Right kidney (tissue), 1 donor: ENCODE results near the gene FAM193B.

Experiments used
- DNase-seq: peaks from one replicate; pipeline ENCODE4 v3.0.0-alpha.2; 2016

The FAM193B gene

DNA sequence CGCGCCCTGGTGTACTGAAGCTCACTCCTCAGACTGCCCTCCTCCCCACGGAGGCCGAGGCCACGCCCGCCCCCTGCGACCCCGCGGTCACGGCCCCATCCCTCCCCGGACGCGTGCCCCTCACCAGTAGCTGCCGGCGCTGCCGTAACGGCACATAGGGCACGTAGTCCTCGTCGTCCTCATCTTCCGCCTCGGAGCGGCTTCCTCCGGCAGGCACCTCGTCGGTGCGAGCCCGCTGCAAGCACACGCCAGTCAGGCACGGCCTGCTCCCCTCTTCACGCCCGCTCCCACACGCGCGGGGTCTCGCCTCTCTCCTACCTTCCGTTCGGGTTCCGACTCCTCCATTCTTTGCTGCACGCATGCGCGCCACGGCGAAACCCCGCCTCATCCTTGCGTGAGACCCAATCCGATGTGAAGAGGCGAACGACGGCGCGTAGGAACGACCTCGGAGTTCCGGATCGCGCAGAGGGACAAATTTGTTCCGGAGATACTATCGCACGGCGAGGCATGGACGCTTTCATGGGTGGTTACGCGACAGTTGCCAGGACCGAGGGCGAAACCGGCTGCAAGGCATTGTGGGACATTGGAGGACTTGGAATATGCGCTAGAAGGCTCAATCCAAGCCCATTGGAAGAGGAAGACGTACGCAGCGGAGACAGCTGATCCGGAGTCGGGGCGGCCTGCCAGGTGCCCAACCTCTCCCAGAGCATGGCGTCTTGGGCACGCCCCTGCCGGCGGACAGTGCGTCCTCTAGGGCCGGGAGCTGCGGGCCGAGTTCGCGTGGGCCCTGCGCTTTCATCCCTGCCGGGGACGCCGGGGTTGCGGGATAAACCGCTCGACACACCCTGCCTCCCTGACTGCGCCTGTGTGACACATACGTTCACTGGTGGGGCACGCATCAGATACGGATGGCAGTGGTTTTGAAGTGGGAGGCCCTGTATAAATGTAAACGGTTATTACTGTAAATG, 37.5 kb downstream of the FAM193B start, which contains the start of gene DDX41:
TSS of gene DDX41 (minus strand) at position 361 of the 968 bp plus-strand sequence. CDS start at position 345, 16 bp downstream.
- peak; percentile 90 for DNase-seq

DNA sequence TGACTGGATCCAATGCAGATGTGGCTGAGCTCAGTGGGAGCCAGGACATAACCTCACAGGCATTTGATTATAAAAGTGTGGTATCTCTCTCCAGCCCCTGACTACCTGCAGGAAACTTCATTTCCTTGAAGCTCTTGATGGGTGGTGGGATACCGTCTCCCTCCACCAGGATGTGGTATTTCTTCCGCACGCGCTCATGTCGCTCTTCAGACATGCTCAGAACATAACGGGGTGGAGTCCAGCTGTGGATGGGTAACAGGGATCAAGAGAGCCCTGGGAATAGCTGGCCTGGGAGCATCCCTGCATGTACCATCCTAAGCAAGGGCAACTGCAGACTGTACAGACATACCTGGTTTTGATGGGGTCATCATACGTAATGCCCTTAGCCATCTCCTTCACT, 38.8 kb downstream of the FAM193B start:
- DNase-seq, result no peak

DNA sequence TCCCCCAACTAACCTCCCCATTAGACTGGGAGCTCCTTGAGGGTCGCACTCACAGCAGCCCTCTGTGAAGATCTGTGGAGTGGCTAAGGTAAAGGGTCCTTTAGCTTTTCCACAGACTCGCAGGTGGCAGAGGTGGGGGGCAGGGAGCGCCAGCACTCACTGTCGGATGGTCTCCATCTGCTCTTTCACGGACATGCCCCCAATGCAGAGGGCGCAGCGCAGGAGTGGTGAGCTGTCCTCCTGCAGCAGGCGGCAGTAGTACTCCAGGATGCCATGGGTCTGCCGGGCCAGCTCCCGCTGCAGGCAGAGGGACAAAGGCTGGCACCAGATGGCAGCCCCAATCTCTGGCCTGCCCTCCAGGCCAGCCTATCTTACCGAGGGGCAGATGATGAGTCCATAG, 39.8 kb downstream of the FAM193B start:
- no peak for DNase-seq

DNA sequence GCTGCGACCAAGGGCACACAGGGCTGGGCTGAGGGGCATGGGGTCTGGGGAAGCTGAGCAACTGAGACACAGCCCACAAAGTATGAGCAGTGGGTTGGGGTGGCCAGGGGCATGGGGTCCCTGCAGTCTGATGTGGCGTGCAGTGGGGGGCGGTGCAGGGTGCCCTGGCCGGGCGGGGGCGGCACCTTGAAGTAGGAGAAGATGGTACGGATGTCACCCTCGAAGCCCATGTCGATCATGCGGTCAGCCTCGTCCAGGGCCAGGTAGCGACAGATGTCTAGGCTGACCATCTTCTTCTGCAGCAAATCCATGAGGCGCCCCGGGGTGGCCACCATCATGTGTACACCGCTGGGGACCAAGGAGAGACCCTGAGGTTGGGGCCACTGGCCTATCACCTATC, 40.9 kb downstream of the FAM193B start:
- DNase-seq, result no peak

DNA sequence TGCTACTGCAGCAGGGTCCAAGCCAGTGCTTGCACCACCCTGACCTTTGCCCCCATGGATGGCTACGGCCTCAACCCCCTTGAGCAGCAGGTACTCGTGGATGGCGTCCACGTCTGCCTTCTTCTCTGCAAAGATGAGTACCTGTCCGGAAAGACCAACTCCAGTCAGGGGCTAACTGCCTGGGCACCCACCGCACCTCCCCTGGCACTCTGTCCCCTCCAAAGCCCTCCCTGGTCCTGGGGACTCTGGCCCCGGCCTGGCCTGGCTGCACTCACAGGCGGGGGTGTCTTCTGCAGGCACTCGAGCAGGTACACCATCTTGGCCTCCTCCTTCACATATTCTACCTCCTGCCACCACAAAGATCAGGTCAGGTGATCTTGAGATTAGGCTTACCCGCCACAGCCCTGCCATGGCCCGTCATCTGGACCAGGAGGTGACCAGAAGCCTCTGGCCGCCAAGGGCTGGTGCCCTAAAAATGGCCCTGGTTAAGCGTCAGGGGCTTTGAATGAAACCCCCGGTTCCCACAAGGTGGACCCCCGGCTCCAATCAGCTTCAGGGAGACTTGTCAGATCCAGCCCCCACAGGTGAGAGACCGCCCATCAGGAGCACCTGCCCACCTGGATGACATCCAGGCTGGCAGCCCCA, 41.5 kb downstream of the FAM193B start:
- no peak for DNase-seq

DNA sequence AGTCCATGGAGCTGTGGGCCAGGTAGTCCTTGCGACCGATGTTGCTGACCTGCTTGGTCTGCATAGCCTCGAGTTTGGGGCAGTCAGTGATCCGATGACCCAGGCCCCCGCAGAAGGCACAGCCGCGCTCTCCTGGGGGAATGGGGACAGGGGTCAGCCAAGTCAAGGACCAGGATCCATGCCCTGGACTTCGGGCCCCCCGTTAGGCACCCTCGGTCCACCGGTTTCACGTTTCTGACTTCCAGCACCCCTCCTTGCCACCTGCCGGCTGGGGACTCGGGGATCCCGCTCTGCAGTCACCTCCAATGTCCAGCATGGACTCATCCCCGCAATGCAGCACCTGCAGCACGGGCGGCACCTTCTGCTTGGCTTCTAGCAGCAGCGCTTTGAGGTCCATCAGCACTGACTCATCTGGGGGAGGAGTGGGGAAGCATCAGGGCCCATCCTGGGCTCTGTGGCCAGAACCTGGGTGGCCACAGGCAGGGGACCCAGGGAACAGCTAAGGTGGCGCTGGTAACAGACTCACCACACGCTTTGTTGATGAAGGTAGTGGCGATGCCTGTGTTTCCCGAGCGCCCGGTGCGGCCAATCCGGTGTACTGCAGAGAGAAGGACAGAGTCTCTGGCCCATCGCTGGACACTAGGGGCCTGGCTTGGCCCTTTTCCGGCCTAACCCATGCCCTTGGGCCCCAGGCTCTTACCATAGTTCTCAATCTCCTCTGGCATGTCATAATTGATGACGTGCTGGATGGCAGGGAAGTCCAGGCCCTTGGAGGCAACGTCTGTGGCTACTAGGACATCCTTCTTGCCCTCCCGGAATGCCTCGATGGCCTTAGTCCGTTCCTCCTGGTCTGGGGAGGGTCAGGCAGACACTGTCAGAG, 42.3 kb downstream of the FAM193B start:
- no peak for DNase-seq

DNA sequence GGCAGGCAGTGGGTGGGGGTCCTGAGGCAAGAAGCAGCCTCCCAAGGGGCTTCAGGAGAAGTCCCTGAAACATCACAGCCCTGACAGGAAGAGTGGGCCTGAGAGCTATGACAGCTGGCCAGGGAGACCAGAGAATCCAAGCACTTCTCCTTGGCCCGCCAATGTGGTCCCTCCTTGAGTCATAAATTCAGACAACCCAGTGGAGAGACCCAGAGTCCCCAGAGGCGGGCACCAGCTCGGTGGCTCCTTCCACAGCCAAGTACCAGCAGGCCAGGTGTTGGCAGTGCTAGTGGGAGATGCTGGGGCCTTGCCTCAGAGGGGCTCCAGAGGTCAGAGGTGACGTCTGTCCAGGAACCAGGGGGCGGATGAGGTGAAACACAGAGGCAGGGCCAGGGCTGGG, 43.2 kb downstream of the FAM193B start:
- no peak for DNase-seq

DNA sequence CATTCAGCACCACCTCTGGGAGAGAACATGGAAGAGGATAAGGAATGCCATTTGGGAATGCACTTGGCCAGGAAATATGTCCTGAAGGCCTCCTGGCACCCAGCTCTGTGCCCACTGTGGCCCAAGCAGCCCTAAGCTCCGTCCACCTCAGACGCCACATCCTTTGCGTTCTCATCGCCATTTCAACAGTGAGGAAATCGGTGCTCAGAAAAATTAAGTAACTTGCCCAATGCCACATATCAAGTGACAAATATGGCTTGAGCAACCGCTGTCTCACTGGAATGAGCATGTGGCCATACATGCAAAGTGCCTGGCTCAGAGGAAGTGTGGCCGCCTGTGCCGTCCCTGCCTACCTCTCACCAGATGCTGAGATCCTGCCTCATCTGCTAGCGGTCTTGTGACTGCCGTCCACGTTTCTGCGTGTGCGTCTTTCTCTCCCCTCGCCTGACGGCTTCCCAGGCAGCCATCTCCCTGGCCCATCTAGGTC, 43.8 kb downstream of the FAM193B start:
- DNase-seq, result no peak

DNA sequence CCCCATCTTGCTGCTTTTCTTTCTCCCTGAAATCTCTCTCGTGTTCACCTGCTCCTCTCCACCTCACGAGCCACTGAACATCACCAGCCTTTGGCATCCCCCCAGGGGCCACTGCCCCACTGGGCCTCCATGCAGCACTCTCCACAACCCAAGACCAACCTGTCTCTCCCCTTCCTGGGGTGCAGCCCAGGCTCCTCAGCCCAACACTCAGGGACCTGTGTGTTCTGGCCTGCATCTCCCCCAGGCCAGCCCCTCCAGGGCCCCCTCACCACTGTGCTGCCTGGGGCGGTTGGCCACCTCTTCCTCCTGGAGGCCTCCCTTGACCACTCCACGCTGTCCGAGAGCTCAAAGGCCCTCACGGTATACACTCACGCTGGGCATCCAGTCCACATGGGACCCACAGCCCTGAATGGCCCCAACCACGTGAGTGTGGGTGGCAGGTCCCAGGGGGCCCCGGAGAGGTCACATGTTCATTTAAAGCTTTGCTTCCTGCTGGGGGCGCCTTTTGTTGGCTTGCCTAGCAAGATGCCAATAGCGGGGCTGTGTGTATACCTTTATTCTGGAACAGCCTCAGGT, 44.3 kb downstream of the FAM193B start:
- no peak for DNase-seq

DNA sequence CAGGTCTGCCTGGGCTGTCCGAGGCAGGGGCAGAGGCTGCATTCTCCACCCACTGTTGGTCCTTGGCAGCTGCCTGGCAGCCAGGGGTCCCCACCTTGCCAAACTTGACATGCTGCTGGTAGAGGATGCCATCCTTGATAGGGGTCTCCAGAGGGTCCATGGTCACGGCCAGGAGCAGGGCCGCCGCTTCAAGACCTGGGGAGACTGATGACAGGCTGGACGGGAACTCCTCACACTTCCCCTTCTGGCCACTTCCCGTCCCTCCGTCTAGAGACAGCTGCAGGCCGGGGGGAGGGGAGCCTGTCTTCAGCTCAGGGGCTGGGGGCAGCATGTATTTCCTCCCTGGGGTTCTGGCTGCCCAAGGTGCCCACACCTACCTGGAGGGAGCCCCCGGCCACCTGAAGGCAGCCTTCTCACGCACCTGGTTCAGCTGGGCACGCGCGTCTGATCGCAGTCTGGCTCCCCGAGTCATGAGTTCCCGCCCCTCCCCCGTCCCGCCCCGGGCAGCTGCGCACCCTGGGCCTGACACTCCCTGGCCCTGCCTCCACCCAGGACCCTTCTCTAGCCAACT, 44.9 kb downstream of the FAM193B start, which contains the start of gene DOK3:
TSS of gene DOK3 (minus strand) at position 446 of the 571 bp plus-strand sequence. CDS start at position 160, 286 bp downstream.
- no peak for DNase-seq

DNA sequence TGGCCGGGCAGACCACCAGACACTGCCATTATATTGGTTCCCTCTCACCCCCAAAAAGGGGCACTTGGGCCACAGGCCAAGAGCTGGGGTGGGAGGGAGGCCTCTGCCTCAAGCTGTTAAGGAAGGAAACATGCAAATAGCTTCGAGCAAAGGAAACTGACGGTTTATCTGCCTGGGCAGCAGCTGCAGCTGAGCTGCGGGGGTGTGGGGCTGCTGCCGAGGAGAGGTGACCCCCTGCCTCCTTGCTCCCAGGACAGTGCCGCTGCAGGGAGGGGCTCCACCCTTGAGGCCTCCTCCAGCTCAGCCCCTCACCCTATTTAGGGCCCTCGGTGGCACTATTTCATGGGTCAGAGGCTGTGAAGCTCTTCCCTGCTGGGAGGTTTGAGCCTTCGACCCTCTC, 45.5 kb downstream of the FAM193B start:
- DNase-seq, result no peak

DNA sequence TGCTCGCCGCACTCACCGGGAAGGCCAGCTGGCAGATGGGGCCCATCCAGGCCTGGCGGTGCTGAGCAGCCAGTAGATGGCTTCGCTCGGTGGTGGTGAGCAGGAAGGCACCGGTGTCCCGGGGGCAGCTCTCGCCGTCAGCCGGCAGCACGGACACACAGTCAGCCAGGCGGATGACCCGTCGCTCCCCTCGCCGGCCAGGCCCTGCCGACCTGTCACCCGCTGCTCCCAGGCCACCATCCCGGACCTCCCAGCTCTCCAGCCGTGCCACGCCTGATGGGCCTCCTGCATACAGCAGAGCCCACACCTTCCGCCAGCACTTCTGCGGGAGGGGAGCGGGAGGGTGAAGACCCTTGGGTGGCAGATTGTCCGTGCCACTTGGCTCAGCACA, 46.1 kb downstream of the FAM193B start:
- DNase-seq, result no peak

DNA sequence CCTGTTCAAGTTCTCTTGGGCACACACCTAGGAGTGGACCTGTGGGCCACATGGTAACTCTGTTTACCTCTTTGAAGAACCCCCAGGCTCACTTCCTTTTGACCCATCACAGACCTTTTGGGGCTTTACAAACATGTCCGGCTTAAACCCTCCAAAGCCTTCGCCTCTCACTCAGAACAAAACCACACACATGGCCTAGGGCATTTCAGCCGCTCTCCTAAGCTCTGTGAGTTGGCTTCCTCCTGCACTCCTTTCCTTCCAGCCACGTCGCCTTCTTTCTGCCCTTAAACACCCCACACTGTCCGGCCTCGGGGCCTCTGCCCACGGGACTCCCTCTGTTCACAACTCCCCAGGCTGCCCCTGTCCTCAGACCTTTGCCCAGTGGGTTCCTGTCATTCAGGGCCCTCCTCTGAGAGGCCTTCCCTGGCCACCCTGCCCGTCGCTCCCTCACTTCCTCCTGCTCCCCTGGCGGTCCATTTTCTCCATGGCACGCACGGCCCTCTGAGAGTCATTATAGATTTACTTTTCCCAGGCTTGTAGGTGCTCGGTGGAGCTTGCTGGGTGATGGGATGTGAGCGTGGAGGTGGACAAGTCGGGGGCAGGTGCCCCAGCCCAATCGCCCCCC, 46.7 kb downstream of the FAM193B start:
- DNase-seq, result no peak

DNA sequence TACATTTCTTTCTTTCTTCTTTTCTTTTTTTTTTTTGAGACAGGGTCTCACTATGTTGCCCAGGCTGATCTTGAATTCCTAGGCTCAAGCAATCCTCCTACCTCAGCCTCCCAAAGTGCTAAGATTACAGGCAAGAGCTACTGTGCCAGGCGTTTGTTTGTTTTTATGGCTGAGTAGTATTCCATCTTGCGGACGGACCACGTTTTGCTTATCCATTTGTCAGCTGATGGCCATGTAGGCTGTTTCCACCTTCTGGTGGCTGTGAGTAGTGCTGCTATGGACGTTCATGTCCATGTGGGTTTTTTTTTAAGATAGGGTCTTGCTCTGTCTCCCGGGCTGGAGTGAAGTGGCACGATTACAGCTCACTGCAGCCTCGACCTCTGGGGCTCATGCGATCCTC, 47.2 kb downstream of the FAM193B start:
- DNase-seq, result no peak

DNA sequence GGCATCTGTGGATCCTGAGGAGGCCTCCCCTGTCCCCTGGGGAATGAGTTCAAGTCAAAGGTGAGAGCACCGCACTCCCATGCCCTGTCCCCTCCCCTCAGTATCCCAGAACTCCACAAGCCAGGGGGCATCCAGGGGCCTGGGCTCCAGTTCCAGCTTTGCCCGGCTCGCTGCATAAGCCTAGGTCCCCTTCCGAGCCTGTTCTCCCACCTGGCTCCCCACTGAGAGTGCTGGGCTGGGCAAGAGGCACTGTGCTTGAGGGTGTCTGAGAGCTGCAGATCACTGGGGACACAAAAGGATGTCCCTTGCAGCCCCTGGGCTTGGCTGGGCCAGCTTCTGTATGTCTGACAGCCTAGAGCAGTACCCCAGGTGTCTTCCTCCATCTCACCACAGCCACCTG, 49.3 kb downstream of the FAM193B start:
- no peak for DNase-seq

DNA sequence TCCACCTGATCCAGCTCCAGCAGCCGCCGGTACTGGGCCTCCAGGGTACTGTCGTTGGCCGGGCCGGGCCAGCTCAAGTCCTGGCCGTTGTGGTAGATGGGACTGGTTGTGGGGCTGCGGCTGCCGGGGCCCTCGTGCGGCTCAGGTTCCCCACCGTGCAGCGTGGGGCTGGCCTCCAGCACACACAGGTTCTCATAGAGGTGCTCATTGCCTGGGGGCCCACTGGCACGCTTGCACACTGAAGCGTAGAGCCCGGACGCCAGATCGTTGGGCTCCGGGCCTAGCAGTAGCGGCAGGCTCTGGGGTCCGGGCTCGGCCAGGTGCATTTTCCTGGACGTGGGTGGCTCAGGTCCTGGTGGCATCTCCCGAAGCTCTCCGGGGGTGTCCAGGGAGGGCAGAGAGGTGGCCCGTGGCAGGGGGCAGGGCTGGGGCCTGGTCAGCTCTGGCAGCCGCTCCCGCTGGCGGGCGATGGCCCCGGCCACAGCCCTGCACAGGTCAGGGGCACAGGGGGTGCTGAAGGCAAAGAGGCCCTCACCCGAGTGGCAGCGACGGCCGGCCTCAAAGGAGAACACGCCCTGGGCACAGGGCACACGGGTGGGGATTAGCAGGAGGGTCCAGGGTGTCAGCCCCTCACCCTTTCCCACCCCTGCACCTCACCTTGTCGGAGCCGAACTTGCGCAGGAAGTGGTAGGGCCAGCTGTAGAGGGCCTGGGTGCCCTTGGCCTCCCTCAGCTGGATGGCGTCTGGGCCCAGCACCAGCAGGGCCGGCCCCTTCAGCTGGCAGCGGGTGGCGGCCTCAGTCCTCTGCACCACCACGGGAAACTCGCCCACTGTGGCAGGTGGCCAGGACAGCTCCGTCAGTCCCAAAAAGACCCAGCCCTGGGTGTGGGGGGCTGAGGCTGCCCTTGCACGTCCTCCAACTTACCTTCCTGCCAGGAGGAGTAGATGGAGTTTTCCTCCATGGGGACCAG, 50.0 kb downstream of the FAM193B start:
- no peak for DNase-seq

DNA sequence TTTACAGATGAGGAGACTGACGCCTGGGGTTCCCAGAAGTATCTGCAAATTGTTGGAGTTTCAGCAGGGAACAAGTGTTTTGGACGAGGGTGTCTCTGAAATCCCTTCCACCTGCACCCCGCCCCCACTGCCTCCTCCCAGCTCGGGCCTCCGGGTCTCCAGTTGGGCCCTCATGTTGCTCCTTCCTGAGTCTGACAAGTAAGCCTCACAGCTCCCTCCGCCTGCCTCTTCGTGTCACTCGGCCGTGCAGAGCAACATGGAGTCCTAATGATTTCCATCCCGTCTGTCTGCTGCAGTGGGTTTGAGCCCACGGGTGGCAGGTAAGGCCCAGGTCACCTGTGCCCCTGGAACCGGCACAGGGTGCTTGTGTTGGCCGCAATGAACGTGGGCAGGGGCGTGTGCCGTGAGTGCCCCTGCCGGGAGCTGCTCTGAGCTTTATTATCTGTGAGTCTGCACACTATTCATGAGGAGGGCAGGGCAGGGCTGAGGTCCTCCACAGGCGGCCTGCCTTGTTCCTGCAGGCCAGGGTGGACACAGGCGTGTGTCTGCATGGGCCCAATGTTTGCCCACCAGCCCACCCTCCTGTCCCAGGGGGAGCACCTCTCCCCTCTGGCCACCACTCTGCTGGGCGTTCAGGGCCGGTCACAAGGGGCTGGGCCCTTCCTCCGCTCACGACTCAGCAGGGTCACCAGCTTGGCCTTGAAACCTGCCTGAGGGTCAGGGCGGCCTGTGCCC, 50.8 kb downstream of the FAM193B start:
- DNase-seq, result no peak

DNA sequence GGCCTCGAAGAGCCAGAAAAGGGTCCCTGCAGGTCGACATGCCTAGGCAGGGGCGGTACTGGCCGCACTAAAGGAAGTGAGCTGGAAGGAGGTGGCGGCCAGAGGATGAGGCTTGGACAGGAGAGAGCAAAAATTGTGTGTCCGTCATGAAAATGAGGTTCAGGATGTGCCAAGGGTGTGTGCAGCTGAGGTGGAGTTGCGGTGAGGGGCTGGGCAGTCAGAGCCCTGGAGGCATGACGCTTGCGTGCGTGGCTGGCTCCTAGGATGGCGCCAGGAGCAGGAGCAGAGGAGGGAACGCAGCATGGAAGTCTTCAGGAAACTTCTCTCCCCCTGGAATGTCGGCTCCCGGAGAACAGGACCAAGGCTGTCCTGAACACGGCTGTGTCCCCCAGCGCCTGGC, 51.5 kb downstream of the FAM193B start:
- no peak for DNase-seq
